Peyer's patch (tissue), 4 donors: ENCODE data around the gene ZNF80. TPM values are rescaled to one million over a fixed set of nuclear protein-coding genes. Genes with fewer than 3 reads are reported as not detected.

Experiments used
- DNase-seq, 3 donors: peaks; one replicate each; pipeline ENCODE4 v3.0.0-alpha.2; 2017 to 2019
- H3K27ac ChIP-seq, 4 donors: fragments of 200-600 bp; sonication (generic); one replicate each; pipeline ENCODE4 v1.5.1; 2016 to 2019
- H3K27me3 ChIP-seq, 2 donors: fragments of 200-600 bp; sonication (generic); one replicate each; pipeline ENCODE4 v1.5.1; 2019
- H3K36me3 ChIP-seq, 3 donors: fragments of 200-600 bp; sonication (generic); one replicate each; pipeline ENCODE4 v1.5.1; 2016 to 2019
- H3K4me1 ChIP-seq, 4 donors: fragments of 200-600 bp; sonication (generic); one replicate each; pipeline ENCODE4 v1.5.1; 2016 to 2019
- H3K4me3 ChIP-seq, 4 donors: fragments of 200-600 bp; sonication (generic); 1 replicate in 3 of 4; 2 replicates in 1 of 4; pipeline ENCODE4 v1.5.1; 2016 to 2019; ENCODE audit warnings: mild to moderate bottlenecking in 1 of 4
- H3K9me3 ChIP-seq, 4 donors: fragments of 200-600 bp; sonication (generic); one replicate each; pipeline ENCODE4 v1.5.1; 2016 to 2019; ENCODE audit warnings: mild to moderate bottlenecking in 1 of 4
- CTCF ChIP-seq, 6 experiments: fragments of 450-650 bp in 4 of 6; fragments of 200-600 bp in 2 of 6; sonication (generic) in 1 of 6; IDR thresholded peaks; one replicate each; pipeline ENCODE4 v1.5.1; 2017 to 2019; ENCODE audit warnings: antibody characterized with exemption in 6 of 6, mild to moderate bottlenecking in 3 of 6, moderate library complexity in 1 of 6
- POLR2A ChIP-seq, 2 donors: fragments of 450-650 bp; IDR thresholded peaks; one replicate each; pipeline ENCODE4 v1.5.1; 2017; ENCODE audit warnings: antibody characterized with exemption in 2 of 2, mild to moderate bottlenecking in 2 of 2, moderate library complexity in 2 of 2
- total RNA-seq, 4 donors: library from RNA; depleted of rRNA; stranded (reverse); fragments of >200 nt; gene quantifications; one replicate each; pipeline ENCODE4 v1.1.0, GENCODE V29; 2016

The ZNF80 gene
- total RNA-seq, 4 donors from 2014 or later: not detected

GRCh38 chr3:114270019-114270418 is 32.6 kb upstream of the ZNF80 start:
- H3K9me3 ChIP-seq: peaks cover 0 to 5% (median 2%) of the 10 kb centered on the region in 4 donors
- no peak overlapping the region for H3K4me3 ChIP-seq
- no peak for DNase-seq
- no peaks in the 10 kb centered on the region for H3K27me3 ChIP-seq
- no peaks in the 10 kb centered on the region for H3K4me1 ChIP-seq
- H3K36me3 ChIP-seq: no peaks in the 10 kb centered on the region
- TF ChIP-seq CTCF (IDR thresholded peaks at IDR 0.05) (no peak), POLR2A (IDR thresholded peaks at IDR 0.05) (no peak)
- no peak overlapping the region for H3K27ac ChIP-seq

DNA sequence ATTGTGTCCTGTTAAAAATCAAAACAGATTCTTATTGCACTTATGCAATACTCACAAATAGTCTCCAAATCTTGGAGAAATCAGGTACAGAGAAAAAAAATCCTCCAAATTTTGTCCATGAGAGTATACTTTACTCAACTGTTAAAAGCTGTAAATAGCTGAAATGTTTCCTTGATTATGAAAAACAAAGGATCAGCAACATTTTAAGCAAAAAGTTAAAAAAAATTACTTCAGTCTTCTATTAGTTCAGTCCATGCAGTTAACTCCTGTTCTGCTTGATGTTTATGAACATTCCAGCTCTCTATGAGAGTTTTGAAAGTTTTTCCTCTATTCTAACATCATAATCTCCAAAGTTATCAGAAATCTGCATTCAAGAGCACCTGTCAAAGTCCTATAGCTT is 22.8 kb upstream of the ZNF80 start:
- Histone ChIP-seq H3K4me1 (no peaks in the 10 kb centered on the region), H3K27ac (no peak overlapping the region), H3K27me3 (no peaks in the 10 kb centered on the region), H3K36me3 (no peaks in the 10 kb centered on the region), H3K9me3 (no peaks in the 10 kb centered on the region), H3K4me3 (no peak overlapping the region)
- no peak for DNase-seq
- TF ChIP-seq CTCF (IDR thresholded peaks at IDR 0.05) (no peak), POLR2A (IDR thresholded peaks at IDR 0.05) (no peak)

DNA sequence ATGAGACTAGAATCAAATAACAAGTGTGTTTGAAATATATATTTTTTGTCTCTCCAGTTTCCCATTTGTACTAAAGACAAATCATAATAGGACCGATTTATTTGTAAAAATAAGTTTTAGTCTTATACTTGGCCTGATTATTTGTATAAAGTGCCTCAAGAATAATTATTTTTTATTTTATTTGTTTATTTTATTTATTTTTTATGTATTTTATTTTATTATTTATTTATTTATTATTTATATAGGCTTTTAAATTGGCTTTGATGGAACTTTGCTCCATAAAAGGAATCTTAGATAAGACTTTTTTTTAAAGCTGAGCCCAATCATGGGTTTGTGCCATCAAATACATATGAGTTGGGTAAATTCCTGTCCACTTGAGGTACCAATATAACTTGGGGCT is 22.2 kb upstream of the ZNF80 start:
- TF ChIP-seq POLR2A (IDR thresholded peaks at IDR 0.05): no peak
- no peak for TF ChIP-seq CTCF (IDR thresholded peaks at IDR 0.05)
- Histone ChIP-seq H3K9me3 (no peaks in the 10 kb centered on the region), H3K4me1 (no peaks in the 10 kb centered on the region), H3K36me3 (no peaks in the 10 kb centered on the region), H3K4me3 (no peak overlapping the region), H3K27ac (no peak overlapping the region), H3K27me3 (no peaks in the 10 kb centered on the region)
- no peak for DNase-seq

DNA sequence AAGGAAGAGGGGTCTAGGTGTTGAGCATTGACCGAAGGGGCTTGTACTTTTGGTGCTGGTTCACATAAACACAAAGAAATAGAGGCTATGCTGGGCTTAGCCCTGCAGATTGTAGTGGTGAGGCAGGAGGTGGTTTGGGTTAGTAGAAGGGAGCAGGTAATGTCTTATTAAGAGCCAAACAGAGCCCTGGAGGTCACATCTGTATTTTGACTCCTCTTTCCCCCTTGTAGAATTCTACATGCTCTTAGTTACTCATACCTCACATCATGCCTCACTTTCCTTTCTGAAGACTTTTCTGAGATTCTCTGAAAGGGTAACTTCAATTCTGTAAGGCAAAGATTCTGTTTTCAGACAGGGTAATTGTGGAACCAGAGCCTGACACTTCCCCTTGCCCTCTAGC is 16.1 kb upstream of the ZNF80 start:
- DNase-seq: no peak
- Histone ChIP-seq H3K36me3 (no peaks in the 10 kb centered on the region), H3K4me3 (no peak overlapping the region), H3K27ac (no peak overlapping the region), H3K4me1 (no peaks in the 10 kb centered on the region), H3K9me3 (no peaks in the 10 kb centered on the region), H3K27me3 (no peaks in the 10 kb centered on the region)
- no peak for TF ChIP-seq POLR2A (IDR thresholded peaks at IDR 0.05)
- no peak for TF ChIP-seq CTCF (IDR thresholded peaks at IDR 0.05)

GRCh38 chr3:114252954-114253353 is 15.6 kb upstream of the ZNF80 start:
- DNase-seq: no peak
- no peaks in the 10 kb centered on the region for H3K4me1 ChIP-seq
- no peak for TF ChIP-seq CTCF (IDR thresholded peaks at IDR 0.05)
- TF ChIP-seq POLR2A (IDR thresholded peaks at IDR 0.05): no peak
- no peaks in the 10 kb centered on the region for H3K9me3 ChIP-seq
- no peak overlapping the region for H3K27ac ChIP-seq
- no peaks in the 10 kb centered on the region for H3K36me3 ChIP-seq
- H3K27me3 ChIP-seq: no peaks in the 10 kb centered on the region
- no peak overlapping the region for H3K4me3 ChIP-seq

DNA sequence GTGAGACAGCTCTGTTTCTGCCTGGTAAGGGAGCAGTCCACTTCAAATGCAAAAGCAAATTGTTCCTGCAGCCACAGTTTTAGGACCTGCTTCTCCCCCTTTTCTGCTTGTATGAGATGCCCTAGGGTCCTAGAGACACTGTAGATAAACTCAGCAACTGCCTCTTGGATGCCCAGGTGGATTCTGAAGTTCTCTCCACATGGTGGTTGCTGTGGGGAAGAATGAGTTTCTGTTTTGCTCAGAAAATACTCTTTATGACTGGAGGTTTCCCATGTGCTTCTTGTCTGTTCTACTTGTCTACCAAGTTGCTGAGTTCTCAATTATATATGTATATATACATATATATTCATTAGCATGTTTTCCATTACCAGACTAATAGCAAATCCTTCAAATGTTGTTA is 5.6 kb upstream of the ZNF80 start:
- H3K4me1 ChIP-seq: no peaks in the 10 kb centered on the region
- H3K9me3 ChIP-seq: no peaks in the 10 kb centered on the region
- H3K27me3 ChIP-seq: no peaks in the 10 kb centered on the region
- no peaks in the 10 kb centered on the region for H3K36me3 ChIP-seq
- TF ChIP-seq POLR2A (IDR thresholded peaks at IDR 0.05): no peak
- no peak for TF ChIP-seq CTCF (IDR thresholded peaks at IDR 0.05)
- DNase-seq: no peak
- H3K4me3 ChIP-seq: no peak overlapping the region
- H3K27ac ChIP-seq: no peak overlapping the region
